Gastrocnemius medialis (tissue), 4 donors: Measurements from ENCODE around the gene TEK. TPM values are rescaled to one million over a fixed set of nuclear protein-coding genes. Genes with fewer than 3 reads are reported as not detected.

ENCODE experiments used
- ATAC-seq, 2 donors: fragments of 150-250 bp; one replicate each; pipeline ENCODE4 v1.9.1; 2016
- DNase-seq, 2 donors: peaks; one replicate each; pipeline ENCODE4 v3.0.0-alpha.2; 2019
- H3K27ac ChIP-seq, 4 donors: fragments of 200-600 bp; sonication (generic); 1 replicate in 1 of 4; 2 replicates in 3 of 4; pipeline ENCODE4 v1.5.1; 2016 to 2018; ENCODE audit warnings: mild to moderate bottlenecking in 2 of 4, moderate library complexity in 1 of 4
- H3K27me3 ChIP-seq, 3 donors: fragments of 200-600 bp; sonication (generic) in 2 of 3; 1 replicate in 1 of 3; 2 replicates in 2 of 3; pipeline versions ENCODE4 v1.5.1 to v1.6.0; 2016 to 2019; ENCODE audit warnings: mild to moderate bottlenecking in 1 of 3, moderate library complexity in 1 of 3
- H3K36me3 ChIP-seq, 2 donors: fragments of 200-600 bp; sonication (generic) in 1 of 2; one replicate each; pipeline ENCODE4 v1.5.1; 2017 to 2018
- H3K4me1 ChIP-seq, 2 donors: fragments of 200-600 bp; sonication (generic) in 1 of 2; one replicate each; pipeline ENCODE4 v1.5.1; 2016 to 2017; ENCODE audit warnings: mild to moderate bottlenecking in 2 of 2
- H3K4me3 ChIP-seq, 4 donors: fragments of 200-600 bp; sonication (generic) in 3 of 4; 1 replicate in 1 of 4; 2 replicates in 3 of 4; pipeline ENCODE4 v1.5.1; 2016 to 2019; ENCODE audit warnings: mild to moderate bottlenecking in 2 of 4
- H3K9me3 ChIP-seq, 3 donors: fragments of 200-600 bp; sonication (generic) in 2 of 3; 1 replicate in 1 of 3; 2 replicates in 2 of 3; pipeline ENCODE4 v1.5.1; 2016 to 2019
- CTCF ChIP-seq, 5 experiments: fragments of 450-650 bp in 3 of 5; fragments of 200-600 bp in 2 of 5; sonication (generic) in 2 of 5; IDR thresholded peaks in 4 of 5; conservative IDR thresholded peaks in 1 of 5; 1 replicate in 4 of 5; 2 replicates in 1 of 5; pipeline ENCODE4 v1.5.1; 2016 to 2019; ENCODE audit warnings: antibody characterized with exemption in 5 of 5, mild to moderate bottlenecking in 3 of 5, moderate library complexity in 3 of 5
- POLR2A ChIP-seq, 2 donors: fragments of 450-650 bp; IDR thresholded peaks; one replicate each; pipeline ENCODE4 v1.6.1; 2017; ENCODE audit warnings: antibody characterized with exemption in 2 of 2, mild to moderate bottlenecking in 2 of 2, moderate library complexity in 2 of 2
- in situ Hi-C, 4 donors: fragments of 200-750 bp; cut with MboI; loops; one replicate each; pipeline versions ENCODE4 v1.15.0 to v1.8.0; 2017; ENCODE audit warnings: low sequenced_read_pairs in 4 of 4
- intact Hi-C: fragments of 100-400 bp; cut with DNase I; formaldehyde crosslinking; loops from one replicate; pipeline ENCODE4 v1.15.1; 2023; ENCODE audit warnings: low total_unique reads
- total RNA-seq, 4 donors: library from RNA; depleted of rRNA; stranded (reverse); fragments of >200 nt; gene quantifications; one replicate each; pipeline versions ENCODE4 v1.1.0 to v1.2.3, GENCODE V29; 2016

The TEK gene
- total RNA-seq, 4 donors from 2014 or later: 8.1 to 9.0 (median 8.4) TPM

GRCh38 chr9:27160636-27161035 is 51.6 kb downstream of the TEK start:
- Histone ChIP-seq H3K36me3 (no peaks in the 10 kb centered on the region), H3K4me3 (no peak overlapping the region), H3K9me3 (no peaks in the 10 kb centered on the region), H3K27ac (no peak overlapping the region), H3K4me1 (no peaks in the 10 kb centered on the region), H3K27me3 (no peaks in the 10 kb centered on the region)
- in situ Hi-C loops (no loop called here), intact Hi-C loops (no loop called here)
- ATAC-seq (no peak), DNase-seq (no peak)
- TF ChIP-seq CTCF (IDR thresholded peaks at IDR 0.05 in 4 of 5, conservative IDR thresholded peaks at IDR 0.05 in 1 of 5) (no peak), POLR2A (IDR thresholded peaks at IDR 0.05) (no peak)

- intact Hi-C loops: no loop called here
- Histone ChIP-seq H3K9me3 (no peaks in the 10 kb centered on the region), H3K27me3 (no peaks in the 10 kb centered on the region), H3K4me1 (no peaks in the 10 kb centered on the region), H3K27ac (no peak overlapping the region), H3K4me3 (no peak overlapping the region), H3K36me3 (no peaks in the 10 kb centered on the region)
- in situ Hi-C loops: no loop called here
- DNase-seq: no peak
- TF ChIP-seq POLR2A (IDR thresholded peaks at IDR 0.05): no peak
- TF ChIP-seq CTCF (IDR thresholded peaks at IDR 0.05 in 4 of 5, conservative IDR thresholded peaks at IDR 0.05 in 1 of 5): no peak
- no peak for ATAC-seq
Observed at GRCh38 chr9:27162045-27162444, 53.0 kb downstream of the TEK start.

GRCh38 chr9:27165068-27165467 is 56.0 kb downstream of the TEK start:
- TF ChIP-seq POLR2A (IDR thresholded peaks at IDR 0.05) (no peak), CTCF (IDR thresholded peaks at IDR 0.05 in 4 of 5, conservative IDR thresholded peaks at IDR 0.05 in 1 of 5) (no peak)
- H3K36me3 ChIP-seq: no peaks in the 10 kb centered on the region
- in situ Hi-C loops: no loop called here
- H3K27ac ChIP-seq: no peak overlapping the region
- H3K4me1 ChIP-seq: no peaks in the 10 kb centered on the region
- DNase-seq (no peak), ATAC-seq (no peak)
- no peaks in the 10 kb centered on the region for H3K9me3 ChIP-seq
- H3K27me3 ChIP-seq: no peaks in the 10 kb centered on the region
- intact Hi-C loops: no loop called here
- no peak overlapping the region for H3K4me3 ChIP-seq

- ATAC-seq: no peak
- Histone ChIP-seq H3K36me3 (no peaks in the 10 kb centered on the region), H3K27me3 (no peaks in the 10 kb centered on the region), H3K9me3 (no peaks in the 10 kb centered on the region), H3K4me3 (no peak overlapping the region), H3K27ac (no peak overlapping the region), H3K4me1 (no peaks in the 10 kb centered on the region)
- TF ChIP-seq POLR2A (IDR thresholded peaks at IDR 0.05) (no peak), CTCF (IDR thresholded peaks at IDR 0.05 in 4 of 5, conservative IDR thresholded peaks at IDR 0.05 in 1 of 5) (no peak)
- in situ Hi-C loops: no loop called here
- intact Hi-C loops: no loop called here
- DNase-seq: no peak
Observed at GRCh38 chr9:27165670-27166069, 56.6 kb downstream of the TEK start.

GRCh38 chr9:27168496-27168895 is 59.5 kb downstream of the TEK start:
- in situ Hi-C loops: no loop called here
- no peaks in the 10 kb centered on the region for H3K36me3 ChIP-seq
- no peak overlapping the region for H3K27ac ChIP-seq
- no peaks in the 10 kb centered on the region for H3K4me1 ChIP-seq
- intact Hi-C loops: no loop called here
- no peaks in the 10 kb centered on the region for H3K9me3 ChIP-seq
- TF ChIP-seq POLR2A (IDR thresholded peaks at IDR 0.05): no peak
- no peak for DNase-seq
- H3K27me3 ChIP-seq: no peaks in the 10 kb centered on the region
- ATAC-seq: no peak
- H3K4me3 ChIP-seq: no peak overlapping the region
